HS-5 (cell line): ENCODE measurements around the gene PAQR9.

Experiments
- DNase-seq: peaks from one replicate; pipeline ENCODE4 v3.0.0-alpha.2; 2012; ENCODE audit warnings: low read depth

Gene PAQR9

DNA sequence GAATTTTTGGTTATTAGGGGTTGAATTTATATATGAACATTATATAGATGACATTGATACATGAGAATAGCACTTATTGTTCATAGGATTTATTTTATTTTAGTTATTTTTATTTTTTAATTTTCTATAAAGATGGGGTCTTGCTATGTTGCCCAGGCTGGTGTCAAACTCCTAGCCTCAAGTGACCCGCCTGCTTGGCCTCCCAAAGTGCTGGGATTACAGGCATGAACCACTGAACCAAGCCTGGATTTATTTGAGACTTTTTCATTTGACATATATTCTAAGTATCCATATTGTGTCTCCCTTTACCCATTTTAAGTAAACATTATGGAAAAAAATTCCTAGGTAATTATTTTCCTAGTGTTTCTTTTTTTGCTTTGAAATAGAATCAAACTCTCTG, 12.5 kb downstream of the PAQR9 start:
- DNase-seq = no peak

DNA sequence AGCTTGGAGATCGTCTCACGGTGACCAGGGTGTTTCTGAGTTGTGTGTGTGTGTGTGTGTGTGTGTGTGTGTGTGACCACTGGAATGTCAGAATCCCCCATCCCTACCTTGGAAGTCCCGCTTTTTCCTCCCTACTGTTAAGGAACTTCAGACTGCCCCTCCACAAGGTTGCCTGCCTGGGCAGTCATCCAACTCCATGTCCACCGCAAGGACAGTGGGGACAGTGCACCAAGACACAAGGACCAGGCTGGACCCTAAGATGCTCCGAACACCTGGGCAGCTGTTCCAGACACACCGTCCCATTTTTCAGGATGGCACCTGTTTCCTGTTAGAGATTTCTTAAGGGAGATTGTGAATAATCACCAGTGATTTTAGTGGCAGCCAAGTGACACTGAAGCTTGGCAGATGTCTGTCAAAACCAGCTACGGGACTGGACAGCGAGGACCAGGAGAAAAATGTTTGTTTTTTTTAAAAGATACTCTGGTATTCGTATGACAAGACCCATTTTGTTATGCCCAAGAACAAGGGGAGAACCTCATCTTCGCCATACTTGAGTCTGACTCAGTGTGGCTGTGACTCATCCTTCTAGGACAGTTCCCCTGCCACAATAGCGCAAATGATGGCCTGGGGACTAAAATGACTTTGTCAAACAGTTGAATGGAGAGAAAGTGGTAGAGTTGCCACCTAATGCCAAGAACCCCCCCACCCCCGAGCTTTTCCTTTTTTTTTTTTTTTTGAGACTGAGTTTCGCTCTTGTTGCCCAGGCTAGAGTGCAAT, 15.5 kb downstream of the PAQR9 start:
- no peak for DNase-seq

DNA sequence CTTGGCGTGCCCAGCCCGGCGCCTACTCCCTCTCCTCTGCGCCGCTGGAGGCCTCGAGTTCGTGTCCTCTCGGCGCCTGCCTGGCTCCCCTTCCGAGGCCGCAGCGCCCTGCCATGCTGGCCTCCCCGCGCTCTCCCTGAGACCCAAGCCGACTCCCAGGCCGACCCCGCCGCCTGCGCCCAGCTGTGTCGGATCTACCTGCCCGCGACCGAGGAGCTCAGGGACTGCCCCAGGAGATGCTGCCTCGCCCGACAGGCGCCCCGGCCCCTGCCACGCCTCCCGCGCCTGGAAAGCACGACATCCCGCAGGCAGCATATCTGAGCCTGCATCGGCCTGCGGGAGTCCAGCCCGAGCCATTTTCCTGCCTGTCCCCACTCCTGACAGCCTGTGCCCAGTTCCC, 16.1 kb downstream of the PAQR9 start:
- no peak for DNase-seq

GRCh38 chr3:142946861-142947260, 16.6 kb downstream of the PAQR9 start:
- DNase-seq = no peak

GRCh38 chr3:142945023-142945422, 18.5 kb downstream of the PAQR9 start:
- no peak for DNase-seq

- no peak for DNase-seq
Measured at GRCh38 chr3:142944342-142944741, 19.1 kb downstream of the PAQR9 start.

GRCh38 chr3:142943870-142944269, 19.6 kb downstream of the PAQR9 start:
- no peak for DNase-seq

- DNase-seq = no peak
Measured at GRCh38 chr3:142943349-142943748, 20.1 kb downstream of the PAQR9 start.

DNA sequence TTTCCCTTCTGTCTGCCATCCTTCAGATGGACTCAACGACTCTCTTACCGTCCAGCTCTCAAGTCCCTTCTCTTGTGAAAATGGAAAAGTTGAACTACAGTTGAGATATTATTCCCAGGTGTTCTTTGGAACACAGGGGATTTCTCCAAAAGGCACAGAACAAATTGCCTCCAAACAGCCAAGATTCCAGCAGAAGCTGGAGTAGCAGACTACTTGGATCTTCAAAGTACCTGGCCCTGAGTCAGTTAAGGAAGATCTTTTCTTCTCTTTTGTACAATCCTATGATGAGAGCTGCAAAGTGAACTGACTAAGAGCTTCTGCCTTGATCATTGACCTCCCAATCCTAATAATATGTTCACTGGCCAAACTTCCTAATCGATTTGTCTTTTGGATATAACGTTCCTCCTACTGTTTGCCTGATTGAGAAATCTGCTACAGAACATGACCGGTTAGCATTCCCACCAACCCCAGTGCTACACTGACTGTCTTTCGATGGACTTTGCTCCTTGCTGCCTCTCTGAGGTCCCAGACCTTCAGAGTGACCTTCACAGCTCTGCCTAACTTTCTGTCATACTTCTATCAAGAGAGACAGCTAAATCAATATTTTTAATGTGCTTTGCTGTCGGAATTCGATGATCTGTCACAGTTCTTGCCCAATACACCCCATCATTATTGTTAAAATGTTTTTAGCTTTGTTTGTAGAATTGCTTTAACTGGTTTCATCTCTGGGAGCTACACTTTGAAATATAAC, 21.9 kb downstream of the PAQR9 start:
- DNase-seq = no peak

GRCh38 chr3:142940472-142940871, 23.0 kb downstream of the PAQR9 start:
- no peak for DNase-seq

DNA sequence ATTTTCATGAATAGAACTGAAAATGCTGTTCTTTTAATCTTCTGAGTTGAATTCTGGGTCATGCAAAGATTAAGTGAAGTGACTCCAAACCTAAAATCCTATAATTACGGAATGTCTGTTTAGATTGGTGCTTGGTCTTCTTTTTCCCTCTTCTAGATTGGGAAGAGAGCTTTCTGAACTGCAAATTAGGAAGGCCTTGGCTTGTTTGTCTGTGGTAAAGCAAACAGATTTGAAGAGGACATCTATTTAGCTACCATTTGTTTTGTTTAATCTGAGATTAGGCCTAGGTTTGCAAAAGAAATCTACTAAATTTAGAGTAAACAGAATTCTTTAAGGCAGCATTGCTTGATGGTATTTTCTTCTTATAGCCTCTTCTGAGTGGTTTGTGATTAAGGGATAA, 23.5 kb downstream of the PAQR9 start:
- no peak for DNase-seq

- DNase-seq = no peak
Measured at GRCh38 chr3:142935963-142936362, 27.5 kb downstream of the PAQR9 start.

GRCh38 chr3:142934887-142935269, 28.6 kb downstream of the PAQR9 start:
- no peak for DNase-seq

DNA sequence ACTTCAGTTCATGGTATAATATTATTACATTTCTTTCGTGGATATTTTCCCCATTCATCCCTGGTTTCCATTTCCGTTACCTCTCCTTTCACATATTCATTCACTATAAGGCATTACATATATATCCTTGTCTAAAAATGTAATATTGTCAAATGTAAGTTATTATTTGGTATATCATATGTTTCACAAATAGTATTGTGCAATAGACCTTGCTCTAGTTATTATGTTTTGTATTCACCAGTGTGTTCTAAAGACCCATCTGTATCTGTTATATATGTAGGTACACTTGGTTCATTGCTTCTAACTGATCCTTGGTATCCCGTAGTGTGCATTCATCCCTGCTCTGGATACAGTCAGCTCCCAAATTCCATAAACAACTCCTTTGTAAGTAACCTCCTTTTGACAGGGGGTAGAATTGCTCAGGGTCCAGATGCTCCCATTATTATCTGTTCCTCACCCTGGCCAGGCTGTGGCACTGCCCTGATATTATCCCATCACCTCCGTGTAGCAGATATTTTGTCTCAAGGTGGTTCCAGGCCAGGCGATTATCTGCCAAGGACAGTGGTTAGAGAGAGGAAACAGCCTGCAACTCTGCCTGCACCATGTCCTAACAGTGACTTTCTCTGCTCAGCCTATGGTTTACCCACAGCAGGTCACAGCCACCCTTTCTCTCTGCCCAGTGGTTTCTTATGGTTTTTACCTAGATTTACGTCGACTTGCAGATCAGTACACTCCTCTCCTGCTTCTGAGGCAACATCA, 29.2 kb downstream of the PAQR9 start:
- DNase-seq = no peak

DNA sequence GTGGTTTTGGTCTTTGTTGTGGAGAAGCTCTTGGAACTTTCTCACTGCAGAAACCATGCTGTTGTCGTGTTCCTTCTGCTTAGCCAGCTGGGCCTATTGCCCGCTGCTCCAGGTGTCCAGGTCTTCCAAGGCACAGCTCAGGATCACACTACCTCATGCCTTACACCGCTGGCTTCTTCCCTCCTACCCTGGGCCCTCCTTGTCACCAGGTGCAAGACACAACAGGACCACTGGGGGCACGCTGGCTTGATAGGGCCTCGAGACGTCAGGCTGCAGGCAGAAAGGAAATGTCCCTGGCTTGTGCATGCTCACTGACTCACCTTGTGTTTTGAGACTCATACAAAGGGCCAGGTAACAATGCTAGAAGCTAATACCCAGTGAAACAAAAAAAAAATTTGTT, 32.3 kb downstream of the PAQR9 start:
- no peak for DNase-seq

- no peak for DNase-seq
Measured at GRCh38 chr3:142930463-142930862, 33.0 kb downstream of the PAQR9 start.

DNA sequence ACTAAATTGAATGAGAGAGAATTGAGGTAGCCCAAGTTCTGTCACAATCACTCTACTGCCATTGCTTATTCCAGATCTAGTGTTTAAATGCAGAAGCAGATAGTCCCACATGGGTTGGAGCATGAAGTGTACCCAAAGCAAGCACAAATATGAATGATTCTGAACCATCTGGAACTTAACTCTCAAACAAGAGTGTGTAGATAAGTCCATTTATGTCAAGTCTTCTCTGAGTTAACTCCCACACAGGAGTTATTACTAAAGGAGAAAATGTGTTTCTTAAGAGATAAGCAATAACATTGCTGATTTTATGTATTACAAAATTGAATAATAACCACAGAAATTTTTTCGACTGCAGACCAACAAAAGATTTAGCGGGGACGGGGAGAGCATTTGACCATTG, 33.6 kb downstream of the PAQR9 start:
- DNase-seq = no peak

DNA sequence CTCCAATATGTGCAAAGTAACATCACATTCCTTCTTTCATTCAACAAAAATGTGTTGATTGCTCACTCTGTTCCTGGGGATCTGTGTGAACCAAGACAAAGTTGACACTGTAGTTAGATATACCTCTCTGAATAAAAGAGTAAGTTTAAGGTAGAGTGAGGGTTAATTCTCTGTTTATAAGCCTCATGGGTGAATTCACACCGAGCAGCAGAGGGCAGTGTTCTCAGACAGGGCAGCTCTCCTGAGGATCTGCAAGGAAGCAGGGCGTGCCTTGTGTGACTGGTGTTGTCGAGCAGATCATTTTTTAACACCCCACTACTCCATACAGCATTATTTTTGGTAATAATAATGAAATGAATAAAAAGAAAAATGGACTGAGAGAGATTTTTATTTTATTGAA, 34.4 kb downstream of the PAQR9 start:
- DNase-seq = peak; percentile 8

- DNase-seq = no peak
Measured at GRCh38 chr3:142926368-142926944, 37.0 kb downstream of the PAQR9 start.

GRCh38 chr3:142925140-142925539, 38.3 kb downstream of the PAQR9 start:
- DNase-seq = no peak

GRCh38 chr3:142923694-142924093, 39.8 kb downstream of the PAQR9 start:
- DNase-seq = no peak

- peak; percentile 2 for DNase-seq
Measured at GRCh38 chr3:142916605-142917004, 46.9 kb downstream of the PAQR9 start.

DNA sequence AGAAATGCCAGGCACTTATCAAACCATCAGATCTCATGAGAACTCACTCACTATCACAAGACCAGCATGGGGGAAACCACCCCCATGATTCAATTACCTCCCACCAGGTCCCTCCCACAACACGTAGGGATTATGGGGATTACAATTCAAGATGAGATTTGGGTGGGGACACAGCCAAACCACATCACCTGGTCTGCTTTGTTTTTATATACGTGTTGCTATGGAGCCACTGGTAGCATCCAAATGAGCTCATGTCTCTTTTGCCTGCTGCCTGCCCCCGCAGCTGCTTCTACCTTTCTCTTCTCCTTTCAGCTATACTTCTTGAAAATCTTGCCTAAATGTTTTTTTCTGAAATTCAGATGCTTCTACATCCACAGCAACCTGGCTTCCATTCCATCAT, 47.8 kb downstream of the PAQR9 start:
- DNase-seq = no peak
